ENCODE results near the gene PLK3. TPM values are rescaled to one million over a fixed set of nuclear protein-coding genes. Genes with fewer than 3 reads are reported as not detected.

Gene PLK3
- total and polyA plus RNA-seq, 2 of the 4 experiments (the other 2 are of a cell fraction) = 15.8 to 51.6 TPM

DNA sequence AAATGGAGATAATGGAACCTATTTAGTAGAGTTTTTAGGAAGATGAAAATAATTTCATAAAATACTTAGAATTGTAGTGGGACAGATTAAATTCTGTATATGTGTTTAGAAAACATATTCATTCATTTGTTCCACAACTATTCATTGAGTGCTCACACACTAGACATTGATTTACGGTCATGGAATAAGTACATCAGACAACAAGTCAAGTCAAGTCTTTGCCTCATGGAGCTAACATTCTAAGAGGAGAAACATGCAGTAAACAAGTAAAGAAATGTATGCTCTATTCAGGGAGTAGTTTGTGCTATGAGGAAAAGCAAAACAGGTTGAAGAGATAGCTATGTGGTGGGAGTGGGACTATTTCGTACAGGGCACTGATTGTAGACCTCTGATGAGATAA lies 17.1 kb downstream of the PLK3 start:
- no peak overlapping the region for H3K14ac ChIP-seq (replicated peaks; ENCODE audit: low read depth, low read length)
- intact Hi-C loops (cut with micrococcal nuclease) (no loop called here), dilution Hi-C loops (cut with HindIII; ENCODE audit: low sequenced_read_pairs, unreplicated experiment) (no loop called here), in situ Hi-C loops (cut with MboI; ENCODE audit: low sequenced_read_pairs) (no loop called here)
- peaks cover 8% of the 10 kb centered on the region; the same call in 1 of the 2 replicates for H4K20me1 ChIP-seq (ENCODE audit: insufficient read depth, low read length)
- H3K27me3 ChIP-seq (ENCODE audit: control insufficient read depth, insufficient read depth, low read length) = no peaks in the 10 kb centered on the region
- H3K9me3 ChIP-seq (ENCODE audit: control insufficient read depth, insufficient read depth, low read length) = no peaks in the 10 kb centered on the region
- H3K79me1 ChIP-seq (ENCODE audit: low read depth in 1 of 2, low read length in 2 of 2) = peaks cover 2 to 15% of the 10 kb centered on the region in 2 experiments; a peak in 2 of 4 replicates
- H3K9me1 ChIP-seq (ENCODE audit: insufficient read depth, low read length) = peaks cover 3% of the 10 kb centered on the region; the same call in 1 of the 2 replicates
- 89% methylated on average over 1 of the region's 2 CpGs; no CpG with 5 or more reads in 1 of the 2 experiments for WGBS, 2 experiments (ENCODE audit: extremely low coverage in 2 of 2, insufficient read length in 1 of 2)
- no peak overlapping the region for H2BK5ac ChIP-seq (ENCODE audit: low read depth, low read length, poor library complexity, severe bottlenecking)
- no peak overlapping the region for H3K23ac ChIP-seq (ENCODE audit: low read depth, low read length)
- no peak overlapping the region for H2AK9ac ChIP-seq (replicated peaks; ENCODE audit: low read depth, low read length, poor library complexity)
- H4K8ac ChIP-seq (ENCODE audit: low read depth in 2 of 2, low read length in 2 of 2) = no peak overlapping the region
- TF ChIP-seq CHD1 (IDR thresholded peaks at IDR 0.05; ENCODE audit: low read depth, low read length) (no peak), MAFK (IDR thresholded peaks at IDR 0.05; ENCODE audit: low read depth, low read length) (no peak), SMC3 (IDR thresholded peaks at IDR 0.05; ENCODE audit: low read depth, low read length) (no peak), CEBPB (IDR thresholded peaks at IDR 0.05; ENCODE audit: low read depth, low read length) (no peak), RCOR1 (IDR thresholded peaks at IDR 0.05; ENCODE audit: insufficient replicate concordance, low read length) (no peak), RFX5 (IDR thresholded peaks at IDR 0.05; ENCODE audit: low read depth, low read length) (no peak), MAZ (IDR thresholded peaks at IDR 0.05; ENCODE audit: borderline replicate concordance, low read depth, low read length) (no peak), RAD21 (IDR thresholded peaks at IDR 0.05; ENCODE audit: low read length) (no peak), MXI1 (IDR thresholded peaks at IDR 0.05; ENCODE audit: borderline replicate concordance, low read depth, low read length) (no peak), FOS (IDR thresholded peaks at IDR 0.05; ENCODE audit: low read depth, low read length) (no peak), BHLHE40 (IDR thresholded peaks at IDR 0.05; ENCODE audit: low read depth, low read length) (no peak), POLR2A (IDR thresholded peaks at IDR 0.05; ENCODE audit: low read depth, low read length) (no peak), NFE2L2 (IDR thresholded peaks at IDR 0.05; ENCODE audit: low read depth, low read length) (no peak)
- TF ChIP-seq, protein P1, sequence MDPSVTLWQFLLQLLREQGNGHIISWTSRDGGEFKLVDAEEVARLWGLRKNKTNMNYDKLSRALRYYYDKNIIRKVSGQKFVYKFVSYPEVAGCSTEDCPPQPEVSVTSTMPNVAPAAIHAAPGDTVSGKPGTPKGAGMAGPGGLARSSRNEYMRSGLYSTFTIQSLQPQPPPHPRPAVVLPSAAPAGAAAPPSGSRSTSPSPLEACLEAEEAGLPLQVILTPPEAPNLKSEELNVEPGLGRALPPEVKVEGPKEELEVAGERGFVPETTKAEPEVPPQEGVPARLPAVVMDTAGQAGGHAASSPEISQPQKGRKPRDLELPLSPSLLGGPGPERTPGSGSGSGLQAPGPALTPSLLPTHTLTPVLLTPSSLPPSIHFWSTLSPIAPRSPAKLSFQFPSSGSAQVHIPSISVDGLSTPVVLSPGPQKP (IDR thresholded peaks at IDR 0.05; ENCODE audit: borderline replicate concordance, low read depth, low read length) = no peak
- TF ChIP-seq, protein P2, sequence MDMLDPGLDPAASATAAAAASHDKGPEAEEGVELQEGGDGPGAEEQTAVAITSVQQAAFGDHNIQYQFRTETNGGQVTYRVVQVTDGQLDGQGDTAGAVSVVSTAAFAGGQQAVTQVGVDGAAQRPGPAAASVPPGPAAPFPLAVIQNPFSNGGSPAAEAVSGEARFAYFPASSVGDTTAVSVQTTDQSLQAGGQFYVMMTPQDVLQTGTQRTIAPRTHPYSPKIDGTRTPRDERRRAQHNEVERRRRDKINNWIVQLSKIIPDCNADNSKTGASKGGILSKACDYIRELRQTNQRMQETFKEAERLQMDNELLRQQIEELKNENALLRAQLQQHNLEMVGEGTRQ (IDR thresholded peaks at IDR 0.05; ENCODE audit: low read depth, low read length) = no peak
- TF ChIP-seq, protein P3, sequence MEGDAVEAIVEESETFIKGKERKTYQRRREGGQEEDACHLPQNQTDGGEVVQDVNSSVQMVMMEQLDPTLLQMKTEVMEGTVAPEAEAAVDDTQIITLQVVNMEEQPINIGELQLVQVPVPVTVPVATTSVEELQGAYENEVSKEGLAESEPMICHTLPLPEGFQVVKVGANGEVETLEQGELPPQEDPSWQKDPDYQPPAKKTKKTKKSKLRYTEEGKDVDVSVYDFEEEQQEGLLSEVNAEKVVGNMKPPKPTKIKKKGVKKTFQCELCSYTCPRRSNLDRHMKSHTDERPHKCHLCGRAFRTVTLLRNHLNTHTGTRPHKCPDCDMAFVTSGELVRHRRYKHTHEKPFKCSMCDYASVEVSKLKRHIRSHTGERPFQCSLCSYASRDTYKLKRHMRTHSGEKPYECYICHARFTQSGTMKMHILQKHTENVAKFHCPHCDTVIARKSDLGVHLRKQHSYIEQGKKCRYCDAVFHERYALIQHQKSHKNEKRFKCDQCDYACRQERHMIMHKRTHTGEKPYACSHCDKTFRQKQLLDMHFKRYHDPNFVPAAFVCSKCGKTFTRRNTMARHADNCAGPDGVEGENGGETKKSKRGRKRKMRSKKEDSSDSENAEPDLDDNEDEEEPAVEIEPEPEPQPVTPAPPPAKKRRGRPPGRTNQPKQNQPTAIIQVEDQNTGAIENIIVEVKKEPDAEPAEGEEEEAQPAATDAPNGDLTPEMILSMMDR (conservative IDR thresholded peaks at IDR 0.05; ENCODE audit: low read depth, low read length) = no peak
- H2AFZ ChIP-seq (replicated peaks; ENCODE audit: low read length, poor library complexity) = no peak overlapping the region
- ChIA-PET CTCF (no interaction called here), POLR2A (ENCODE audit: unreplicated experiment) (interaction anchor here (0.6 to 3.2 kb wide), 2 partner anchors 9 to 86 kb away, joined by 5 to 30 read pairs; partner anchors contain the start of genes BTBD19 and DYNLT4)
- no peak overlapping the region for H3K9ac ChIP-seq (ENCODE audit: low read depth, low read length)
- BruUV-seq (replicated peaks) = no TSS peak
- H3K36me3 ChIP-seq (ENCODE audit: control insufficient read depth, insufficient read depth, low read length) = no peaks in the 10 kb centered on the region
- no peak overlapping the region for H2BK120ac ChIP-seq (ENCODE audit: low read depth, low read length)
- no peak overlapping the region for H2AK5ac ChIP-seq (ENCODE audit: low read depth, low read length)
- no peak overlapping the region for H4K5ac ChIP-seq (ENCODE audit: low read depth, low read length)
- no peak for ATAC-seq (ENCODE audit: low read depth)
- no peak overlapping the region for H3K4me3 ChIP-seq (ENCODE audit: insufficient read depth, low read depth, low read length)
- no peak overlapping the region for H3K27ac ChIP-seq (ENCODE audit: insufficient read depth, low read length)
- no peak for DNase-seq
- no peak overlapping the region for H2BK20ac ChIP-seq (ENCODE audit: low read depth, low read length)
- no peak overlapping the region for H3K18ac ChIP-seq (ENCODE audit: low read depth, low read length)
- peaks cover 12% of the 10 kb centered on the region for H3K4me1 ChIP-seq (ENCODE audit: control insufficient read depth, insufficient read depth, low read length)
- no peak overlapping the region; the same call in 2 of the 3 replicates for H2BK15ac ChIP-seq (ENCODE audit: low read depth, low read length)
- H3K56ac ChIP-seq (ENCODE audit: extremely low read depth, insufficient read depth, low read length) = no peak overlapping the region
- H4K91ac ChIP-seq (ENCODE audit: insufficient read depth, low read depth, low read length) = no peak overlapping the region; the same call in 1 of the 2 replicates
- no peak overlapping the region for H3K4me2 ChIP-seq (ENCODE audit: low read depth, low read length)
- no peak overlapping the region for H3K4ac ChIP-seq (ENCODE audit: low read depth, low read length)
